Measurements from ENCODE around the gene TRIM56. TPM values are rescaled to one million over a fixed set of nuclear protein-coding genes. Genes with fewer than 3 reads are reported as not detected.
A peak's percentile ranks its signal among the peaks of the same experiment; 100 is the strongest.
"Not testable (repeated sequence)": the region's sequence is repeated elsewhere in the genome, so short reads cannot be mapped to it uniquely, and the experiment has no call there.

The TRIM56 gene
- total and polyA plus RNA-seq, 2 donors from 2014 or later: 6.9 to 54.5 TPM

- no peak for FAIRE-seq
- intact Hi-C loops (cut with DNase I): no loop called here
- no peak overlapping the region for H3K27ac ChIP-seq (ENCODE audit: low read depth in 2 of 2, low read length in 2 of 2)
Observed at GRCh38 chr7:101127460-101128039, 42.3 kb downstream of the TRIM56 start.

DNA sequence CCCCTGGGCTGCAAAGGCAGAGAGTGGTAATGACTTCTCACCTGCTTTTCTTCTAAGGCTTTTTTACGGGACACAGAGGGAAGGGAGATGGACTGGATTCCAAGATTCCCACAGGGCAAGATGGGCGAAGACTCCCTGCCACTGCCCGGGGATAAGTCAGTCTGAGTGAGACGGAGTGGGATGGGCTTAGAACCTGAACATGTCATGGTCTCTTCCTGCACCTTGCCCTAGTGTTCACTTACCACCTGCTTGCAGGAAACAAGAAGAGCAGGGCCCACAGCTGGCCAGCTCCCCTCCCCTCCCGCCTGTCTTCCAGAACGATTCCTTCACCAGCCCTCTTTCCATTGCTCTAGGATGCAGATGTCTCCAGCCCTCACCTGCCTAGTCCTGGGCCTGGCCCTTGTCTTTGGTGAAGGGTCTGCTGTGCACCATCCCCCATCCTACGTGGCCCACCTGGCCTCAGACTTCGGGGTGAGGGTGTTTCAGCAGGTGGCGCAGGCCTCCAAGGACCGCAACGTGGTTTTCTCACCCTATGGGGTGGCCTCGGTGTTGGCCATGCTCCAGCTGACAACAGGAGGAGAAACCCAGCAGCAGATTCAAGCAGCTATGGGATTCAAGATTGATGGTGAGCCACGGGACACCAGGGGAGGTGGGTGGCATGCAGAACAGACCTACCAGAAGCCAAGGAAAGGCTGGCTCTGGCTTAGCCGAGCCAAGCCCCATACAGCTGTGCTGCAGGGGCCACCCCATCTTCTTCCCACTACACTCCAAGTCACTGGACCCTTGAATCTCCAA lies 43.0 kb downstream of the TRIM56 start:
- Histone ChIP-seq H3K9ac (ENCODE audit: low read length in 3 of 3) (no peak overlapping the region), H3K4me1 (ENCODE audit: control insufficient read depth in 2 of 3, insufficient read depth in 2 of 3, low read depth in 1 of 3, low read length in 3 of 3) (peaks cover 0 to 17% (median 7%) of the 10 kb centered on the region in 3 donors), H3K36me3 (ENCODE audit: control insufficient read depth in 2 of 3, insufficient read depth in 3 of 3, low read length in 3 of 3) (no peaks in the 10 kb centered on the region), H3K4me3 (ENCODE audit: low read length in 3 of 3) (peak overlapping the region in 1 of 3 donors; percentile 4), H3K27ac (ENCODE audit: low read depth in 2 of 2, low read length in 2 of 2) (no peak overlapping the region), H3K27me3 (ENCODE audit: control insufficient read depth, insufficient read depth, low read length) (no peaks in the 10 kb centered on the region), H3K9me3 (ENCODE audit: control insufficient read depth in 2 of 3, insufficient read depth in 1 of 3, low read length in 3 of 3) (no peaks in the 10 kb centered on the region)
- intact Hi-C loops (cut with DNase I): no loop called here
- TF ChIP-seq CTCF (IDR thresholded peaks at IDR 0.05; ENCODE audit: borderline replicate concordance, extremely low read depth, insufficient read depth): no peak
- DNase-seq (no peak), FAIRE-seq (no peak)

More at GRCh38 chr7:101127460-101128039, 42.3 kb downstream of the TRIM56 start:
- Histone ChIP-seq H3K4me3 (ENCODE audit: low read length in 3 of 3) (peak overlapping the region; percentile 20 to 59 (median 58)), H3K9ac (ENCODE audit: low read length in 3 of 3) (peak overlapping the region in 1 of 3 donors; percentile 40), H3K27me3 (ENCODE audit: control insufficient read depth, insufficient read depth, low read length) (no peaks in the 10 kb centered on the region), H3K4me1 (ENCODE audit: control insufficient read depth in 2 of 3, insufficient read depth in 2 of 3, low read depth in 1 of 3, low read length in 3 of 3) (peaks cover 0 to 17% (median 7%) of the 10 kb centered on the region in 3 donors), H3K36me3 (ENCODE audit: control insufficient read depth in 2 of 3, insufficient read depth in 3 of 3, low read length in 3 of 3) (no peaks in the 10 kb centered on the region), H3K9me3 (ENCODE audit: control insufficient read depth in 2 of 3, insufficient read depth in 1 of 3, low read length in 3 of 3) (no peaks in the 10 kb centered on the region)
- no peak for TF ChIP-seq CTCF (IDR thresholded peaks at IDR 0.05; ENCODE audit: borderline replicate concordance, extremely low read depth, insufficient read depth)
- no peak for DNase-seq

GRCh38 chr7:101129603-101130117 lies 44.4 kb downstream of the TRIM56 start:
- intact Hi-C loops (cut with DNase I): no loop called here
- H3K4me3 ChIP-seq (ENCODE audit: low read length in 3 of 3): no peak overlapping the region
- peaks cover 0 to 17% (median 7%) of the 10 kb centered on the region in 3 donors for H3K4me1 ChIP-seq (ENCODE audit: control insufficient read depth in 2 of 3, insufficient read depth in 2 of 3, low read depth in 1 of 3, low read length in 3 of 3)
- FAIRE-seq (no peak), DNase-seq (no peak)
- H3K27me3 ChIP-seq (ENCODE audit: control insufficient read depth, insufficient read depth, low read length): no peaks in the 10 kb centered on the region
- H3K36me3 ChIP-seq (ENCODE audit: control insufficient read depth in 2 of 3, insufficient read depth in 3 of 3, low read length in 3 of 3): no peaks in the 10 kb centered on the region
- TF ChIP-seq CTCF (IDR thresholded peaks at IDR 0.05; ENCODE audit: borderline replicate concordance, extremely low read depth, insufficient read depth): no peak
- no peak overlapping the region for H3K9ac ChIP-seq (ENCODE audit: low read length in 3 of 3)
- H3K27ac ChIP-seq (ENCODE audit: low read depth in 2 of 2, low read length in 2 of 2): no peak overlapping the region
- H3K9me3 ChIP-seq (ENCODE audit: control insufficient read depth in 2 of 3, insufficient read depth in 1 of 3, low read length in 3 of 3): no peaks in the 10 kb centered on the region

- FAIRE-seq; H3K27me3 ChIP-seq (ENCODE audit: control insufficient read depth, insufficient read depth, low read length); H3K36me3 ChIP-seq (ENCODE audit: control insufficient read depth in 2 of 3, insufficient read depth in 3 of 3, low read length in 3 of 3); H3K9me3 ChIP-seq (ENCODE audit: control insufficient read depth in 2 of 3, insufficient read depth in 1 of 3, low read length in 3 of 3); H3K4me3 ChIP-seq (ENCODE audit: low read length in 3 of 3); H3K4me1 ChIP-seq (ENCODE audit: control insufficient read depth in 2 of 3, insufficient read depth in 2 of 3, low read depth in 1 of 3, low read length in 3 of 3); DNase-seq; intact Hi-C loops (cut with DNase I); H3K27ac ChIP-seq (ENCODE audit: low read depth in 2 of 2, low read length in 2 of 2); H3K9ac ChIP-seq (ENCODE audit: low read length in 3 of 3): not testable (repeated sequence)
Observed at GRCh38 chr7:101132626-101133600, 47.6 kb downstream of the TRIM56 start.
